ENCODE results near the gene CEP72. TPM values are rescaled to one million over a fixed set of nuclear protein-coding genes. Genes with fewer than 3 reads are reported as not detected.

CEP72 gene
- total RNA-seq, 1 donor from 2014 or later, result 20.1 TPM

DNA sequence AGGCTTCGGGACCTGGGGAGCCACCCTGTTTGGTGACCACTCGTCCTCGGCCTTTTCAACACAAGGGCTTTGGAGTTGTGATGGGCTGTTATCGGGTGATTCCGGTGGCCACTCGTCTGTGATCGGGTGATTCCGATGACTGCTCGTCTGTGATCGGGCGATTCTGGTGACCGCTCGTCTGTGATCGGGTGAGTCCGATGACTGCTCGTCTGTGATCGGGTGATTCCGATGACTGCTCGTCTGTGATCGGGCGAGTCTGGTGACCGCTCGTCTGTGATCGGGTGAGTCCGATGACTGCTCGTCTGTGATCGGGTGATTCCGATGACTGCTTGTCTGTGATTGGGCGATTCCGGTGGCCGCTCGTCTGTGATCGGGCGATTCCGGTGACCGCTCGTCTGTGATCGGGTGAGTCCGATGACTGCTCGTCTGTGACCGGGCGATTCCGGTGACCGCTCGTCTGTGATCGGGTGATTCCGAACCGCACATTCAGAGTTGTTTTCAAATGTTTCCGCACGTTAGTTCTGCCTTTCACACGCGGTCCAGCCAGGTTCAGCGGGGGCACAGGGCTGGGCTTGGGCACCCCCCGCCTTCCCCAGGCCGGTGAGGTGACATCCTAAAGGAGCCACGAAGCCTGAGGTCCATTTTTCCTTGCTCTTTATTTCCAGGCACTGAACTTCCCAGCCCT lies 50.8 kb downstream of the CEP72 start:
- H3K27me3 ChIP-seq, result no peaks in the 10 kb centered on the region
- H3K4me3 ChIP-seq, result no peak overlapping the region
- no peak for TF ChIP-seq POLR2AphosphoS5 (IDR thresholded peaks at IDR 0.05; ENCODE audit: insufficient read depth in 1 of 2, low read depth in 1 of 2)
- no peaks in the 10 kb centered on the region for H3K9me3 ChIP-seq
- peaks cover 0 to 9% of the 10 kb centered on the region in 2 donors for H3K36me3 ChIP-seq
- no peak overlapping the region for H3K27ac ChIP-seq
- intact Hi-C loops (cut with DNase I), result no loop called here
- no peaks in the 10 kb centered on the region for H3K4me1 ChIP-seq
- DNase-seq (ENCODE audit: extremely low spot score in 2 of 2), result no peak

DNA sequence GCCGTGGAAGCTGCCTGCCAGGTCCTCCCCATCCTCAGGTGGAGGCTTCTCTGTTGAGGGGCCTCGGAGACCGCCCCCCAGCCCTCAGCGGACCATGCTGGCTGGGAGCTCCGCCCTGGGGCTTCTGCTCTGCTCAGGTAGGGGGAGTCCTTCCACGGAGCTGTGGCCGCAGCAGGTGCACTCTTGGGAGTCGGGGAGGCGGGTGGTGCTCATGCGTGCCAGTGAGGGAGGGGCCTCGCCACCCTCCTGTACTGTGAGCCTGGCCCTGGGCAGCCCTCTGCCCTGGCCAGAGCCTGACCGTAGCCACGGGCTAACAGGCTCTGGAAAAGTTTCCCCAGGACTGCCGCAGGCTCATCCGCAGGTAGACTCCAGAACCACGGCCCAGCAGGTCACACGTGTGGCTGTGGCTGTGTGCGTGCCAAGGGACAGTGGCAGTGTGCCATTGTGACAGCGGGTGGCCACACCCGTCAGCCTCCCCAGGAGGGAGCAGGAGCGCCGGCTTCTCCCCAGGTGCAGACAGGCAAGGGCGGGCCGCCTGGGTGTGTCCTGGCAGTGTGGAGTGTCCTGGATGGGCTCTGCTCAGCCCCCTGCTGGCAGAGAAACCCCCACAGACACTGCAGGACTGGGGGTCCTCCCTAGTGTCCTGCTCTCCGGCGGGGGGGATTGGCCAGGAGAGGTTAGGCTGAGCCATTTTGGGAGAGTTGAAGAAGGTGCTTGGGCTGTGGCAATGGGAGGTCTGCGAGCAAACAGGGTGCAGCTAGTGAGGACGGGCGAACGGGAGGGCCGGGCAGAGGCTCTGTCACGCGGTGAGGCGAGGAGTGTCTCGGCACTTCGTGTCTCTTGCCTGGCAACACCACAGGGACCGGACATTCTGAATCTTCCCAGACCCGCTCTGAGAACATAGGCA lies 51.5 kb downstream of the CEP72 start:
- Histone ChIP-seq H3K27ac (no peak overlapping the region), H3K4me3 (no peak overlapping the region)
- no peak for DNase-seq (ENCODE audit: extremely low spot score in 2 of 2)

DNA sequence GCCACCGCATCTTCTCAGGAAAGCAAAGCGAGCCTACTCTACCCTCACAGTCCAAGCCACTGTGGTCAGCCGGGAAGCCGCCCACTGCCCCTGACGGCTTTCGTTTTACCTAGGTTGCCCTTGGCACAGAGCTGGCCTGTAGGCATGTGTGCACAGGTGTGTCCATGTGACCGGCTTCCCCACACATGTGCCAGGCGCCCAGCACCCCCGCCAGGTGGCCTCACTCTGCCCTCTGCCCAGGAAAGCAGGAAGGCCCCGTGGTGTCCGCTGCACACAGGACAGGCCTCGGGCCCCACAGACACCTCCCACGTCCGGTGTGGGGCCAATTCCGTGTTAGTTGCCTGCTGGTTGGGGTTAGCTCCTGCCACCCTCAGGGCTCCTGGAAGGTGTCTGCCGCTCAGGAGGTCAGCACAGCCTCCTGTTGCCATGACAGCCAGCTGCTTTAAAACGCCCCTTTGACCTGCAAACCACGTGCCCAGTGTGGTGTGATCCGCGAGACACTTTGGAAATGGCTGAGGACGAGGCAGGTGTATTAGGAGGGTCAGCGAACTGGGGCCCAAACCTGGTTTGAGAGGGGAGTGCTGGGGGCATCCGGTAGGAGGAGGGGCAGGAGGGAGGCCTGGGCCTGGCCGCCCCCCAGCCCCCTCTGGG lies 52.3 kb downstream of the CEP72 start:
- no peak overlapping the region for H3K4me3 ChIP-seq
- TF ChIP-seq, protein P1, sequence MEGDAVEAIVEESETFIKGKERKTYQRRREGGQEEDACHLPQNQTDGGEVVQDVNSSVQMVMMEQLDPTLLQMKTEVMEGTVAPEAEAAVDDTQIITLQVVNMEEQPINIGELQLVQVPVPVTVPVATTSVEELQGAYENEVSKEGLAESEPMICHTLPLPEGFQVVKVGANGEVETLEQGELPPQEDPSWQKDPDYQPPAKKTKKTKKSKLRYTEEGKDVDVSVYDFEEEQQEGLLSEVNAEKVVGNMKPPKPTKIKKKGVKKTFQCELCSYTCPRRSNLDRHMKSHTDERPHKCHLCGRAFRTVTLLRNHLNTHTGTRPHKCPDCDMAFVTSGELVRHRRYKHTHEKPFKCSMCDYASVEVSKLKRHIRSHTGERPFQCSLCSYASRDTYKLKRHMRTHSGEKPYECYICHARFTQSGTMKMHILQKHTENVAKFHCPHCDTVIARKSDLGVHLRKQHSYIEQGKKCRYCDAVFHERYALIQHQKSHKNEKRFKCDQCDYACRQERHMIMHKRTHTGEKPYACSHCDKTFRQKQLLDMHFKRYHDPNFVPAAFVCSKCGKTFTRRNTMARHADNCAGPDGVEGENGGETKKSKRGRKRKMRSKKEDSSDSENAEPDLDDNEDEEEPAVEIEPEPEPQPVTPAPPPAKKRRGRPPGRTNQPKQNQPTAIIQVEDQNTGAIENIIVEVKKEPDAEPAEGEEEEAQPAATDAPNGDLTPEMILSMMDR (IDR thresholded peaks at IDR 0.05), result no peak
- TF ChIP-seq POLR2AphosphoS5 (IDR thresholded peaks at IDR 0.05; ENCODE audit: insufficient read depth in 1 of 2, low read depth in 1 of 2) (no peak), POLR2A (IDR thresholded peaks at IDR 0.05) (no peak)
- H3K27ac ChIP-seq, result no peak overlapping the region
- no peaks in the 10 kb centered on the region for H3K9me3 ChIP-seq
- no peaks in the 10 kb centered on the region for H3K27me3 ChIP-seq
- no peaks in the 10 kb centered on the region for H3K4me1 ChIP-seq
- peaks cover 0 to 5% of the 10 kb centered on the region in 2 donors for H3K36me3 ChIP-seq
- intact Hi-C loops (cut with DNase I), result no loop called here
- DNase-seq (ENCODE audit: extremely low spot score in 2 of 2), result no peak

More for the DNA sequence above, 51.5 kb downstream of the CEP72 start:
- Histone ChIP-seq H3K27me3 (no peaks in the 10 kb centered on the region), H3K4me1 (no peaks in the 10 kb centered on the region), H3K36me3 (peaks cover 0 to 5% of the 10 kb centered on the region in 2 donors), H3K9me3 (no peaks in the 10 kb centered on the region)
- intact Hi-C loops (cut with DNase I), result no loop called here
- TF ChIP-seq, protein P1 (IDR thresholded peaks at IDR 0.05), result no peak
- TF ChIP-seq POLR2AphosphoS5 (IDR thresholded peaks at IDR 0.05; ENCODE audit: insufficient read depth in 1 of 2, low read depth in 1 of 2) (no peak), POLR2A (IDR thresholded peaks at IDR 0.05) (no peak)

DNA sequence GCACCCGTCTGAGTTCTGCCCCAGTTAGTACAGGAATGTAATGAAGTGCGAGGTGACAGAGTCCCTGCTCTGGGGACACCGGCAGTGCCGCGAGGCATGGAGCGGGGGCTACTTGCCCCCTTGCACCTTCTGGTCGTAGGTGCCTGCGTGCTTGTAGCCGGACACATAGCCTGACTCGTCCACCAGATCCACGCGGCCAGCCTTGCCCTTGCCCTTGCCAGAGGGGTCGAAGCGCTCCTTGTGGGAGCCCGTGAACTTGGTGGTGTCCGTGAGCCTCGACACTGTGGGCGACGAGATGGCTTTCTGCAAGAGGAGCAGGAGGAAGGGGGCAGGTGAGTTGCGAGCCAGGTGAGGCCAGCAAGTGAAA lies 52.8 kb downstream of the CEP72 start:
- H3K36me3 ChIP-seq, result peaks cover 0 to 5% of the 10 kb centered on the region in 2 donors
- no peak overlapping the region for H3K27ac ChIP-seq
- no peak for DNase-seq (ENCODE audit: extremely low spot score in 2 of 2)
- no peaks in the 10 kb centered on the region for H3K27me3 ChIP-seq
- intact Hi-C loops (cut with DNase I), result no loop called here
- TF ChIP-seq POLR2AphosphoS5 (IDR thresholded peaks at IDR 0.05; ENCODE audit: insufficient read depth in 1 of 2, low read depth in 1 of 2) (no peak), POLR2A (IDR thresholded peaks at IDR 0.05) (no peak)
- TF ChIP-seq, protein P1 (IDR thresholded peaks at IDR 0.05), result no peak
- H3K9me3 ChIP-seq, result no peaks in the 10 kb centered on the region
- H3K4me3 ChIP-seq, result no peak overlapping the region
- H3K4me1 ChIP-seq, result no peaks in the 10 kb centered on the region

DNA sequence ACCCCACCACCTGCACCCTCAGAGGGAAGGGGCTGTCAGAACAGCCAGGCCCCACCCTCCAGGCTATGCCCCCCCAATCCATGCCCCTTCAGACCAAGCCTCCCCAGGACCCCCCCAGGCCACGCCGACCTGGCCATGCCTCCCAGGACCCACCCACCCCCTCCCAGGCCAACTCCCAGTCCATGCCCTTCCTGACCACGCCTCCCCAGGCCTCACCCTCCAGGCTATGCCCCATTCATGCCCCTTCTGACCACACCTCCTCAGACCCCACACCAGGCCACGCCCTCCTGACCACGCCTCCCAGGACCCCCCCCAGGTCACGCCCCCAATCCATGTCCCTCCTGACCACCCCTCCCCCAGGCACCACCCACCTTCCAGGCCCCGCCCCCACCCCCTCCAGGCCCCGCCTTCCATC lies 53.4 kb downstream of the CEP72 start:
- Histone ChIP-seq H3K4me1 (no peaks in the 10 kb centered on the region), H3K36me3 (peaks cover 0 to 5% of the 10 kb centered on the region in 2 donors), H3K27me3 (no peaks in the 10 kb centered on the region), H3K4me3 (no peak overlapping the region), H3K27ac (no peak overlapping the region), H3K9me3 (no peaks in the 10 kb centered on the region)
- intact Hi-C loops (cut with DNase I), result no loop called here
- no peak for DNase-seq (ENCODE audit: extremely low spot score in 2 of 2)
- TF ChIP-seq, protein P1 (IDR thresholded peaks at IDR 0.05), result no peak
- no peak for TF ChIP-seq POLR2AphosphoS5 (IDR thresholded peaks at IDR 0.05; ENCODE audit: insufficient read depth in 1 of 2, low read depth in 1 of 2)
- no peak for TF ChIP-seq POLR2A (IDR thresholded peaks at IDR 0.05)
